Activated T-cell treated with anti-CD3 and anti-CD28 coated beads, Interleukin-2, amount 50 U/mL, for 48 hours (primary cell): ENCODE data around the gene F8.
"Not testable (repeated sequence)": the region's sequence is repeated elsewhere in the genome, so short reads cannot be mapped to it uniquely, and the experiment has no call there.

Experiments
- DNase-seq, 2 experiments: peaks; one replicate each; pipeline ENCODE4 v3.0.0-alpha.2; 2020

The F8 gene

GRCh38 chrX:154980330-154981115 lies 42.0 kb downstream of the F8 start:
- DNase-seq: peak; percentile 83 to 87

- no peak for DNase-seq
These were observed 42.9 kb downstream of the F8 start for GRCh38 chrX:154979629-154980028.

GRCh38 chrX:154968353-154968752 lies 54.2 kb downstream of the F8 start:
- no peak for DNase-seq

GRCh38 chrX:154967603-154968002 lies 54.9 kb downstream of the F8 start:
- DNase-seq: no peak

- no peak for DNase-seq
These were observed 60.6 kb downstream of the F8 start for GRCh38 chrX:154961947-154962346.

GRCh38 chrX:154955799-154956198 lies 66.7 kb downstream of the F8 start:
- not testable (repeated sequence) for DNase-seq

- not testable (repeated sequence) for DNase-seq
These were observed 83.3 kb downstream of the F8 start for GRCh38 chrX:154939265-154939664.

GRCh38 chrX:154924771-154925170 lies 97.8 kb downstream of the F8 start:
- not testable (repeated sequence) for DNase-seq

- DNase-seq: peak; percentile 46 to 51
These were observed 104.5 kb downstream of the F8 start for GRCh38 chrX:154918060-154918483.

GRCh38 chrX:154914052-154914451 lies 108.5 kb downstream of the F8 start:
- DNase-seq: no peak

- DNase-seq: not testable (repeated sequence)
These were observed 112.0 kb downstream of the F8 start for GRCh38 chrX:154910528-154910927.

GRCh38 chrX:154910048-154910447 lies 112.5 kb downstream of the F8 start:
- DNase-seq: not testable (repeated sequence)

- no peak for DNase-seq
These were observed 113.7 kb downstream of the F8 start for GRCh38 chrX:154908821-154909220.

GRCh38 chrX:154902408-154902807 lies 120.1 kb downstream of the F8 start:
- DNase-seq: no peak

- no peak for DNase-seq
These were observed 122.2 kb downstream of the F8 start for GRCh38 chrX:154900323-154900722.

GRCh38 chrX:154892296-154892695 lies 130.2 kb downstream of the F8 start:
- no peak for DNase-seq

GRCh38 chrX:154890990-154891639 lies 131.4 kb downstream of the F8 start:
- DNase-seq: no peak

GRCh38 chrX:154886789-154887221 lies 135.7 kb downstream of the F8 start:
- not testable (repeated sequence) for DNase-seq

GRCh38 chrX:154886069-154886788 lies 136.3 kb downstream of the F8 start, which contains the start of gene F8A1:
F8A1 (plus strand) TSS chrX:154886355; CDS start chrX:154886375, 20 bp downstream.
- DNase-seq: peak; percentile 46 to 51

GRCh38 chrX:154885549-154885948 lies 137.0 kb downstream of the F8 start:
- peak in 1 of 2 experiments; percentile 26 for DNase-seq

- DNase-seq: not testable (repeated sequence)
These were observed 137.5 kb downstream of the F8 start for GRCh38 chrX:154885057-154885456.

GRCh38 chrX:154884069-154884468 lies 138.5 kb downstream of the F8 start:
- not testable (repeated sequence) for DNase-seq

- no peak for DNase-seq
These were observed 149.2 kb downstream of the F8 start for GRCh38 chrX:154873329-154873728.
